ENCODE data around the gene ATXN7L3B. TPM values are rescaled to one million over a fixed set of nuclear protein-coding genes. Genes with fewer than 3 reads are reported as not detected.

ATXN7L3B gene
- total and polyA plus RNA-seq, 2 experiments from 2014 or later: 33.1 to 47.0 TPM

- H3K4me1 ChIP-seq (ENCODE audit: insufficient read depth): no peaks in the 10 kb centered on the region
- H3K4me2 ChIP-seq: no peak overlapping the region
- no peak overlapping the region for H3K4me3 ChIP-seq
- no peak overlapping the region for H3K27ac ChIP-seq
- DNase-seq (ENCODE audit: low spot score): no peak
- H3K36me3 ChIP-seq (replicated peaks; ENCODE audit: insufficient read depth, low read depth): no peaks in the 10 kb centered on the region
- H3K9me2 ChIP-seq (replicated peaks; ENCODE audit: insufficient read depth): no peaks in the 10 kb centered on the region
- H3K79me2 ChIP-seq: no peaks in the 10 kb centered on the region
- H3K9me3 ChIP-seq (ENCODE audit: low read depth): no peaks in the 10 kb centered on the region
- no peaks in the 10 kb centered on the region for H3K27me3 ChIP-seq
- no peak for TF ChIP-seq EZH2 (IDR thresholded peaks at IDR 0.05; ENCODE audit: borderline replicate concordance)
- no peak for TF ChIP-seq EZH2phosphoT487 (IDR thresholded peaks at IDR 0.05; ENCODE audit: low read depth, severe bottlenecking, unreplicated experiment)
- TF ChIP-seq, protein P1, sequence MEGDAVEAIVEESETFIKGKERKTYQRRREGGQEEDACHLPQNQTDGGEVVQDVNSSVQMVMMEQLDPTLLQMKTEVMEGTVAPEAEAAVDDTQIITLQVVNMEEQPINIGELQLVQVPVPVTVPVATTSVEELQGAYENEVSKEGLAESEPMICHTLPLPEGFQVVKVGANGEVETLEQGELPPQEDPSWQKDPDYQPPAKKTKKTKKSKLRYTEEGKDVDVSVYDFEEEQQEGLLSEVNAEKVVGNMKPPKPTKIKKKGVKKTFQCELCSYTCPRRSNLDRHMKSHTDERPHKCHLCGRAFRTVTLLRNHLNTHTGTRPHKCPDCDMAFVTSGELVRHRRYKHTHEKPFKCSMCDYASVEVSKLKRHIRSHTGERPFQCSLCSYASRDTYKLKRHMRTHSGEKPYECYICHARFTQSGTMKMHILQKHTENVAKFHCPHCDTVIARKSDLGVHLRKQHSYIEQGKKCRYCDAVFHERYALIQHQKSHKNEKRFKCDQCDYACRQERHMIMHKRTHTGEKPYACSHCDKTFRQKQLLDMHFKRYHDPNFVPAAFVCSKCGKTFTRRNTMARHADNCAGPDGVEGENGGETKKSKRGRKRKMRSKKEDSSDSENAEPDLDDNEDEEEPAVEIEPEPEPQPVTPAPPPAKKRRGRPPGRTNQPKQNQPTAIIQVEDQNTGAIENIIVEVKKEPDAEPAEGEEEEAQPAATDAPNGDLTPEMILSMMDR (IDR thresholded peaks at IDR 0.05; ENCODE audit: poor library complexity): no peak
- H4K20me1 ChIP-seq (ENCODE audit: insufficient read depth, poor library complexity, severe bottlenecking): no peaks in the 10 kb centered on the region
- no peak overlapping the region for H2AFZ ChIP-seq
Measured at GRCh38 chr12:74509886-74510285, 27.7 kb upstream of the ATXN7L3B start.

GRCh38 chr12:74514098-74514872, 23.4 kb upstream of the ATXN7L3B start:
- Histone ChIP-seq H3K36me3 (replicated peaks; ENCODE audit: insufficient read depth, low read depth) (no peaks in the 10 kb centered on the region), H3K79me2 (no peaks in the 10 kb centered on the region), H3K4me2 (no peak overlapping the region), H4K20me1 (ENCODE audit: insufficient read depth, poor library complexity, severe bottlenecking) (no peaks in the 10 kb centered on the region), H3K9me3 (ENCODE audit: low read depth) (no peaks in the 10 kb centered on the region), H3K27me3 (no peaks in the 10 kb centered on the region), H3K9me2 (replicated peaks; ENCODE audit: insufficient read depth) (no peaks in the 10 kb centered on the region), H3K27ac (no peak overlapping the region), H2AFZ (no peak overlapping the region), H3K4me3 (no peak overlapping the region), H3K4me1 (ENCODE audit: insufficient read depth) (no peaks in the 10 kb centered on the region)
- DNase-seq (ENCODE audit: low spot score): no peak
- WGBS (ENCODE audit: low lambda C conversion rate, missing lambda C conversion rate): 89% methylated on average over 15 of the region's 15 CpGs
- TF ChIP-seq, protein P1 (IDR thresholded peaks at IDR 0.05; ENCODE audit: poor library complexity): no peak
- TF ChIP-seq EZH2 (IDR thresholded peaks at IDR 0.05; ENCODE audit: borderline replicate concordance): no peak
- no peak for TF ChIP-seq EZH2phosphoT487 (IDR thresholded peaks at IDR 0.05; ENCODE audit: low read depth, severe bottlenecking, unreplicated experiment)

GRCh38 chr12:74515849-74516248, 21.8 kb upstream of the ATXN7L3B start:
- no peaks in the 10 kb centered on the region for H3K79me2 ChIP-seq
- no peaks in the 10 kb centered on the region for H3K36me3 ChIP-seq (replicated peaks; ENCODE audit: insufficient read depth, low read depth)
- H4K20me1 ChIP-seq (ENCODE audit: insufficient read depth, poor library complexity, severe bottlenecking): no peaks in the 10 kb centered on the region
- no peaks in the 10 kb centered on the region for H3K27me3 ChIP-seq
- H2AFZ ChIP-seq: no peak overlapping the region
- no peaks in the 10 kb centered on the region for H3K9me3 ChIP-seq (ENCODE audit: low read depth)
- no peaks in the 10 kb centered on the region for H3K4me1 ChIP-seq (ENCODE audit: insufficient read depth)
- H3K4me2 ChIP-seq: no peak overlapping the region
- no peaks in the 10 kb centered on the region for H3K9me2 ChIP-seq (replicated peaks; ENCODE audit: insufficient read depth)
- no peak overlapping the region for H3K27ac ChIP-seq
- TF ChIP-seq, protein P1 (IDR thresholded peaks at IDR 0.05; ENCODE audit: poor library complexity): no peak
- TF ChIP-seq EZH2 (IDR thresholded peaks at IDR 0.05; ENCODE audit: borderline replicate concordance) (no peak), EZH2phosphoT487 (IDR thresholded peaks at IDR 0.05; ENCODE audit: low read depth, severe bottlenecking, unreplicated experiment) (no peak)
- 17% methylated on average over 2 of the region's 2 CpGs for WGBS (ENCODE audit: low lambda C conversion rate, missing lambda C conversion rate)
- no peak overlapping the region for H3K4me3 ChIP-seq
- DNase-seq (ENCODE audit: low spot score): no peak
